ENCODE measurements around the gene TMBIM1.

GRCh38 chr2:218340656-218341055 is 48.4 kb upstream of the TMBIM1 start:
- no peak for TF ChIP-seq REST (IDR thresholded peaks at IDR 0.05; ENCODE audit: insufficient read depth in 1 of 2, low read depth in 2 of 2, low read length in 2 of 2)
- no peak for TF ChIP-seq SIN3A (IDR thresholded peaks at IDR 0.05; ENCODE audit: borderline replicate concordance, insufficient read depth, low read length)

All from PFSK-1 (cell line).